GM12878 (cell line): ENCODE measurements around the gene DCDC2C. TPM values are rescaled to one million over a fixed set of nuclear protein-coding genes. Genes with fewer than 3 reads are reported as not detected.

ENCODE experiments used
- polyA plus RNA-seq, 11 experiments: library from polyadenylated mRNA; depleted of rRNA in 4 of 11; unstranded in 6 of 11; stranded (reverse) in 5 of 11; fragments of >200 nt; fragmentation: Nextera tagmentation in 4 of 11; fragmentation: Illumina TruSeq in 1 of 11; extraction: Ambion mirVana in 4 of 11; extraction: Trizol in 1 of 11; gene quantifications; 1 replicate in 1 of 11; 2 replicates in 10 of 11; pipeline versions ENCODE4 v1.2.1 to v1.2.3, GENCODE V29; 2011 to 2016; ENCODE audit warnings: inconsistent platforms in 2 of 11, missing spikeins in 2 of 11, low read depth in 1 of 11
- total RNA-seq, 4 experiments: library from RNA; depleted of rRNA in 3 of 4; stranded (reverse); fragments of >200 nt in 3 of 4; fragmentation: Illumina TruSeq in 1 of 4; extraction: Trizol in 1 of 4; gene quantifications; 2 replicates each; pipeline versions ENCODE4 v1.2.1 to v1.2.3, GENCODE V29; 2013 to 2021

DCDC2C gene
- total and polyA plus RNA-seq, 10 of the 15 experiments (the other 5 are each of a cell fraction or from before 2014, with no cell fraction given) = not detected

Other genes starting within 250 kb of the DCDC2C start
- gene ADI1, start 184.0 kb upstream of the DCDC2C start, total RNA-seq (2014; rRNA removed) = 15.9 and 19.3 TPM in 2 replicates
- gene ADI1, start 184.0 kb upstream of the DCDC2C start, total RNA-seq (2014; rRNA removed; fragmentation: Illumina TruSeq; extraction: Trizol) = 15.0 and 15.6 TPM in 2 replicates
- gene ADI1, start 184.0 kb upstream of the DCDC2C start, total RNA-seq (2021) = 17.5 and 20.6 TPM in 2 replicates
- 18.4 and 20.0 TPM in 2 replicates for gene ADI1, start 184.0 kb upstream of the DCDC2C start, polyA plus RNA-seq (2011; rRNA removed)
- 16.1 and 19.8 TPM in 2 replicates for gene ADI1, start 184.0 kb upstream of the DCDC2C start, polyA plus RNA-seq (2014; fragmentation: Illumina TruSeq; extraction: Trizol)
- gene ADI1, start 184.0 kb upstream of the DCDC2C start, polyA plus RNA-seq (2014; fragmentation: Nextera tagmentation; extraction: Ambion mirVana) = 10 to 100 TPM in 1 of 2 experiments, 1 to 10 TPM in 1; 4.4 to 12.4 TPM
- gene ADI1, start 184.0 kb upstream of the DCDC2C start, polyA plus RNA-seq (2014; rRNA removed) = 16.9 and 17.0 TPM in 2 replicates
- gene ADI1, start 184.0 kb upstream of the DCDC2C start, polyA plus RNA-seq (2016; fragmentation: Nextera tagmentation; extraction: Ambion mirVana) = 10 to 100 TPM; 74.4 to 78.7 TPM
- 27.9 and 30.2 TPM in 2 replicates for gene RNASEH1, start 145.2 kb upstream of the DCDC2C start, total RNA-seq (2014; rRNA removed)
- 27.1 and 30.5 TPM in 2 replicates for gene RNASEH1, start 145.2 kb upstream of the DCDC2C start, total RNA-seq (2014; rRNA removed; fragmentation: Illumina TruSeq; extraction: Trizol)
- gene RNASEH1, start 145.2 kb upstream of the DCDC2C start, total RNA-seq (2021) = 30.5 and 34.9 TPM in 2 replicates
- gene RNASEH1, start 145.2 kb upstream of the DCDC2C start, polyA plus RNA-seq (2011; rRNA removed) = 18.1 and 18.2 TPM in 2 replicates
- gene RNASEH1, start 145.2 kb upstream of the DCDC2C start, polyA plus RNA-seq (2014; fragmentation: Illumina TruSeq; extraction: Trizol) = 15.3 and 24.0 TPM in 2 replicates
- 10 to 100 TPM; 24.6 to 25.7 TPM for gene RNASEH1, start 145.2 kb upstream of the DCDC2C start, polyA plus RNA-seq (2014; fragmentation: Nextera tagmentation; extraction: Ambion mirVana)
- gene RNASEH1, start 145.2 kb upstream of the DCDC2C start, polyA plus RNA-seq (2014; rRNA removed) = 28.5 and 32.8 TPM in 2 replicates
- 10 to 100 TPM; 67.5 to 68.5 TPM for gene RNASEH1, start 145.2 kb upstream of the DCDC2C start, polyA plus RNA-seq (2016; fragmentation: Nextera tagmentation; extraction: Ambion mirVana)
- gene RPS7, start 128.3 kb upstream of the DCDC2C start, total RNA-seq (2014; rRNA removed) = 2,842 and 3,098 TPM in 2 replicates
- gene RPS7, start 128.3 kb upstream of the DCDC2C start, total RNA-seq (2014; rRNA removed; fragmentation: Illumina TruSeq; extraction: Trizol) = 4,662 and 4,681 TPM in 2 replicates
- gene RPS7, start 128.3 kb upstream of the DCDC2C start, total RNA-seq (2021) = 2,368 and 2,463 TPM in 2 replicates
- 2,490 and 2,717 TPM in 2 replicates for gene RPS7, start 128.3 kb upstream of the DCDC2C start, polyA plus RNA-seq (2011; rRNA removed)
- gene RPS7, start 128.3 kb upstream of the DCDC2C start, polyA plus RNA-seq (2014; fragmentation: Illumina TruSeq; extraction: Trizol) = 3,268 and 3,336 TPM in 2 replicates
- 1,000 to 10,000 TPM; 3,009 to 3,046 TPM for gene RPS7, start 128.3 kb upstream of the DCDC2C start, polyA plus RNA-seq (2014; fragmentation: Nextera tagmentation; extraction: Ambion mirVana)
- gene RPS7, start 128.3 kb upstream of the DCDC2C start, polyA plus RNA-seq (2014; rRNA removed) = 2,698 and 2,951 TPM in 2 replicates
- 1,000 to 10,000 TPM; 1,197 to 1,434 TPM for gene RPS7, start 128.3 kb upstream of the DCDC2C start, polyA plus RNA-seq (2016; fragmentation: Nextera tagmentation; extraction: Ambion mirVana)
- 0.11 TPM in 1 of 2 replicates, not detected in the other for gene COLEC11, start 108.5 kb upstream of the DCDC2C start, total RNA-seq (2014; rRNA removed)
- gene COLEC11, start 108.5 kb upstream of the DCDC2C start, total RNA-seq (2014; rRNA removed; fragmentation: Illumina TruSeq; extraction: Trizol) = 0.09 and 0.18 TPM in 2 replicates
- gene COLEC11, start 108.5 kb upstream of the DCDC2C start, total RNA-seq (2021) = 0.66 and 0.74 TPM in 2 replicates
- gene COLEC11, start 108.5 kb upstream of the DCDC2C start, polyA plus RNA-seq (2011; rRNA removed) = 0.30 and 0.34 TPM in 2 replicates
- not detected in 2 replicates for gene COLEC11, start 108.5 kb upstream of the DCDC2C start, polyA plus RNA-seq (2014; fragmentation: Illumina TruSeq; extraction: Trizol)
- not detected for gene COLEC11, start 108.5 kb upstream of the DCDC2C start, polyA plus RNA-seq (2014; fragmentation: Nextera tagmentation; extraction: Ambion mirVana)
- 0.08 and 0.13 TPM in 2 replicates for gene COLEC11, start 108.5 kb upstream of the DCDC2C start, polyA plus RNA-seq (2014; rRNA removed)
- gene COLEC11, start 108.5 kb upstream of the DCDC2C start, polyA plus RNA-seq (2016; fragmentation: Nextera tagmentation; extraction: Ambion mirVana) = under 1 TPM in 1 of 2 experiments, not detected in 1; 0.16 TPM
- gene ALLC, start 45.4 kb upstream of the DCDC2C start, total RNA-seq (2014; rRNA removed) = not detected in 2 replicates
- not detected in 2 replicates for gene ALLC, start 45.4 kb upstream of the DCDC2C start, total RNA-seq (2014; rRNA removed; fragmentation: Illumina TruSeq; extraction: Trizol)
- not detected in 2 replicates for gene ALLC, start 45.4 kb upstream of the DCDC2C start, total RNA-seq (2021)
- gene ALLC, start 45.4 kb upstream of the DCDC2C start, polyA plus RNA-seq (2011; rRNA removed) = not detected in 2 replicates
- not detected in 2 replicates for gene ALLC, start 45.4 kb upstream of the DCDC2C start, polyA plus RNA-seq (2014; fragmentation: Illumina TruSeq; extraction: Trizol)
- under 1 TPM in 1 of 2 experiments, not detected in 1; 0.05 TPM for gene ALLC, start 45.4 kb upstream of the DCDC2C start, polyA plus RNA-seq (2014; fragmentation: Nextera tagmentation; extraction: Ambion mirVana)
- not detected in 2 replicates for gene ALLC, start 45.4 kb upstream of the DCDC2C start, polyA plus RNA-seq (2014; rRNA removed)
- not detected for gene ALLC, start 45.4 kb upstream of the DCDC2C start, polyA plus RNA-seq (2016; fragmentation: Nextera tagmentation; extraction: Ambion mirVana)